Immature natural killer cell (primary cell): ENCODE data around the gene ADARB2. TPM values are rescaled to one million over a fixed set of nuclear protein-coding genes. Genes with fewer than 3 reads are reported as not detected.
A peak's percentile ranks its signal among the peaks of the same experiment; 100 is the strongest.

Source experiments
- DNase-seq, 3 donors: peaks; one replicate each; pipeline ENCODE4 v3.0.0; 2022; ENCODE audit warnings: mixed read lengths in 1 of 3
- H3K27ac Mint-ChIP-seq, 6 donors: one replicate each; pipeline ENCODE4 v1.8.0; 2020; ENCODE audit warnings: mixed read lengths in 6 of 6, mild to moderate bottlenecking in 5 of 6, inconsistent platforms in 4 of 6, moderate library complexity in 3 of 6
- H3K27me3 Mint-ChIP-seq, 3 donors: one replicate each; pipeline ENCODE4 v1.8.0; 2020 to 2021; ENCODE audit warnings: low read depth in 3 of 3, mild to moderate bottlenecking in 3 of 3, mixed read lengths in 3 of 3, moderate library complexity in 3 of 3, inconsistent platforms in 1 of 3
- H3K36me3 Mint-ChIP-seq, 3 donors: one replicate each; pipeline ENCODE4 v1.8.0; 2020; ENCODE audit warnings: mixed read lengths in 3 of 3, inconsistent platforms in 2 of 3, mild to moderate bottlenecking in 2 of 3
- H3K4me1 Mint-ChIP-seq, 2 donors: one replicate each; pipeline ENCODE4 v1.8.0; 2020; ENCODE audit warnings: inconsistent platforms in 2 of 2, mild to moderate bottlenecking in 2 of 2, mixed read lengths in 2 of 2, moderate library complexity in 1 of 2
- H3K4me3 Mint-ChIP-seq, 5 donors: one replicate each; pipeline ENCODE4 v1.8.0; 2020; ENCODE audit warnings: mild to moderate bottlenecking in 5 of 5, mixed read lengths in 5 of 5, inconsistent platforms in 3 of 5, moderate library complexity in 3 of 5
- H3K9me3 Mint-ChIP-seq, 6 donors: one replicate each; pipeline ENCODE4 v1.8.0; 2020; ENCODE audit warnings: mild to moderate bottlenecking in 6 of 6, mixed read lengths in 6 of 6, inconsistent platforms in 4 of 6, moderate library complexity in 3 of 6
- polyA plus RNA-seq, 3 donors: library from polyadenylated mRNA; unstranded; fragments of 300-500 nt; fragmentation: Illumina TruSeq; gene quantifications; one replicate each; pipeline ENCODE4 v1.2.3, GENCODE V29; 2021

ADARB2 gene
- polyA plus RNA-seq, 3 donors from 2014 or later = 0.12 TPM; not detected in 2

DNA sequence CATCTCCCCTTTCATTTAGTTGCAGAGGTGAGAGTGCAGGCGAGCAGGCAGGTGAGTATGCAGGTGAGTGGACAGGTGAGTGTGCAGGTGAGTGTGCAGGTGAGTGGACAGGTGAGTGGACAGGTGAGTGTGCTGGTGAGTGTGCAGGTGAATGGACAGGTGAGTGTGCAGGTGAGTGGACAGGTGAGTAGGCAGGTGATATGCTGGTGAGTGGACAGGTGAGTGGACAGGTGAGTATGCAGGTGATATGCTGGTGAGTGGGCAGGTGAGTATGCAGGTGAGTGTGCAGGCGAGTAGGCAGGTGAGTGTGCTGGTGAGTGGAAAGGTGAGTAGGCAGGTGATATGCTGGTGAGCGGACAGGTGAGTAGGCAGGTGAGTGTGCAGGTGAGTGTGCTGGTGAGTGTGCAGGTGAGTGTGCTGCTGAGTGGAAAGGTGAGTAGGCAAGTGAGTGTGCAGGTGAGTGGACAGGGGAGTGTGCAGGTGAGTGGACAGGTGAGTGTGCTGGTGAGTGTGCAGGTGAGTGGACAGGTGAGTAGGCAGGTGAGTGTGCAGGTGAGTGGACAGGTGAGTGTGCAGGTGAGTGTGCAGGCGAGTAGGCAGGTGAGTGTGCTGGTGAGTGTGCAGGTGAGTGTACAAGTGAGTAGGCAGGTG, 165.6 kb downstream of the ADARB2 start:
- H3K36me3 Mint-ChIP-seq = no peaks in the 10 kb centered on the region
- no peak overlapping the region for H3K4me3 Mint-ChIP-seq
- peaks cover 3 to 5% (median 5%) of the 10 kb centered on the region in 3 donors for H3K27me3 Mint-ChIP-seq
- H3K27ac Mint-ChIP-seq = no peak overlapping the region
- H3K4me1 Mint-ChIP-seq = no peaks in the 10 kb centered on the region
- no peak for DNase-seq
- no peaks in the 10 kb centered on the region for H3K9me3 Mint-ChIP-seq

DNA sequence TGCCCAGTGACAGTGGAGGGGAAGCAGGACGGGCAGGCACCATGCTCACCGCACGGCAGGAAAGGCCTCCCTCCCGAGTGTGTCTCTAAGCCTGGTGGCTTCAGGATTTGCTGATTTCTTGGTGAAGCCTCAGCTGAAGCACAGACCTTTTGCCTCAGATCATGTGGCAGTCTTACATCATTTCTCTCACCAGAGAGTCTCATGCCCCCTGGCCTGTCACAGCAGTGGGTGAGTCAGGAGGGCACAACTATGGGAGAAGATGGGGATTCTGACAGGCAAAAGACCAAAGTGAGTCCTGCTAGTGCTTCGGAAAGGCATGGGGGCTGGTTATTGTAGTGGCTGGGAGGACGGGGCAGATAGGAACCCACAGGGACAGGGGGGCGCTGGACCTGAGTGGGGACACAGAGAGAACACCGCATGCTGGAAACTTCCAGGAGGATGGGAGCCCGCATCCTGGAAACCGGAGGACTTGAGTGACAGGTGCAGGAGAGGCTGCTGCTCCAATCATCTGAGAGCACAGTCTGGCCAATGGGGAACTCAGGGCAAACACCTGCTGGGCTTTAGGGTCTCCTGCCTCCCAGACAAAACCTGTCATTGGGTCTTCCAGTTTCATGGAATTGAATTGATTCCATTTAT, 166.8 kb downstream of the ADARB2 start:
- no peak overlapping the region for H3K4me3 Mint-ChIP-seq
- no peak overlapping the region for H3K27ac Mint-ChIP-seq
- no peaks in the 10 kb centered on the region for H3K9me3 Mint-ChIP-seq
- no peak for DNase-seq
- peaks cover 3 to 7% (median 4%) of the 10 kb centered on the region in 3 donors for H3K27me3 Mint-ChIP-seq
- H3K4me1 Mint-ChIP-seq = no peaks in the 10 kb centered on the region
- H3K36me3 Mint-ChIP-seq = no peaks in the 10 kb centered on the region

DNA sequence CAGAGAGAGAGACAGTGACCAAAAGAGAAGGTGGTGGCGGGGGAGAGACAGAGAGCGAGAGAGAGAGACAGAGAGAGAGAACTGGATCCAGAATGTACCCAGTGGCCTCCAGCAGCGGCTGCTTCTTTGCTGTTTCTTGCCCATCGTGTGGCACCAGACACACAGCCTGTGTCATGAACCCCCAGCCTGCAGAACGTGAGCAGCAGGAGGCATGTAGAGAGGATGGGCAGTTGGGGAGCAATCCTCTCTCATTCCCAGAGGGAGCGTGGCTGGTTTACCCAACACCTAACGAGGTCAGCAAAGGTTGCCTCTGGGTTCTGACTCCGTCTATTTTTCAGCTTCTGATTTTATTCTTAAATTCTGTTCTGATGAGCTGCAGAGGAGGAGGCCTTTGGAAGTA, 168.1 kb downstream of the ADARB2 start:
- DNase-seq = no peak
- Mint-ChIP-seq H3K4me3 (no peak overlapping the region), H3K27me3 (peaks cover 3 to 7% (median 5%) of the 10 kb centered on the region in 3 donors)

DNA sequence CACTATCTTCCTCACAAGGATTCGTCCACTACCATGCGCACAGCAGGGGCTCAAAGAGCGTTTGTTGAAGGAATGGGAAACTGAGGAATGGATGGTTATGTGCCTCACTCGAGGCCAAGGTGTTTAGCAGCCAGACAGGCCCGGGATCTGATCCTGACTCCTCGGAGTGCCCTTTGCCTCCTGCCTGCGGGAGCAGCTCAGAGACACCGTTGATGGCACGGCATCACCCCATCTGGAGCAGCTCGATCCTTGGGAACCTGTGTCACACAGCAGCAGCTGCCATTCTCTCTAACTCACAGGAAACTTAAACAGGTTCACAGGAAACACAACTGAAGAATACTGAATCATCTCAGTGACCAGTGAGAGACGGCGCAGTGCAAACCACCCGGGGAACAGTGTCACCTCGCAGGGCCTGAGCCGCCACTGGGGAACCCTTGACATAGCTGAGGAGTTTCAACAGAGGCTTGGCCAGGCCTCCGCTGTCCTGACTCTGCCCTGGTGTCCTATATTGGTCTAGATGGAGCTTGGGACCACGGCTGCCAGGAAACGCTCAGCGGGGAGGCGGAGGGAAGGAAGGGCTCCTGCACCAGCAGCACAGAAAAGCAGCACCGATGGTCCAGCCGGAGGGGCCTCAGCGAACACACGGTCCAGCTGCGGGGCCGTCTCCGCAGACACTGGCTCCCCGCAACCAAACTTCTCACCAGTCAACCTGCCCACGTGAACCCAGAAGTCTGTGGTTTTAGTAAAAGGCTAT, 169.4 kb downstream of the ADARB2 start:
- Mint-ChIP-seq H3K4me3 (no peak overlapping the region), H3K27me3 (peaks cover 3 to 8% (median 7%) of the 10 kb centered on the region in 3 donors), H3K4me1 (no peaks in the 10 kb centered on the region), H3K9me3 (no peaks in the 10 kb centered on the region), H3K27ac (no peak overlapping the region), H3K36me3 (no peaks in the 10 kb centered on the region)
- no peak for DNase-seq

More for the DNA sequence above, 168.1 kb downstream of the ADARB2 start:
- no peak overlapping the region for H3K27ac Mint-ChIP-seq
- H3K9me3 Mint-ChIP-seq = no peaks in the 10 kb centered on the region
- no peaks in the 10 kb centered on the region for H3K36me3 Mint-ChIP-seq
- H3K4me1 Mint-ChIP-seq = no peaks in the 10 kb centered on the region

- no peaks in the 10 kb centered on the region for H3K36me3 Mint-ChIP-seq
- no peaks in the 10 kb centered on the region for H3K4me1 Mint-ChIP-seq
- no peak overlapping the region for H3K27ac Mint-ChIP-seq
- H3K27me3 Mint-ChIP-seq = peaks cover 3 to 8% (median 7%) of the 10 kb centered on the region in 3 donors
- no peaks in the 10 kb centered on the region for H3K9me3 Mint-ChIP-seq
- no peak overlapping the region for H3K4me3 Mint-ChIP-seq
- DNase-seq = no peak
Observed at GRCh38 chr10:1567152-1567551, 170.2 kb downstream of the ADARB2 start.

DNA sequence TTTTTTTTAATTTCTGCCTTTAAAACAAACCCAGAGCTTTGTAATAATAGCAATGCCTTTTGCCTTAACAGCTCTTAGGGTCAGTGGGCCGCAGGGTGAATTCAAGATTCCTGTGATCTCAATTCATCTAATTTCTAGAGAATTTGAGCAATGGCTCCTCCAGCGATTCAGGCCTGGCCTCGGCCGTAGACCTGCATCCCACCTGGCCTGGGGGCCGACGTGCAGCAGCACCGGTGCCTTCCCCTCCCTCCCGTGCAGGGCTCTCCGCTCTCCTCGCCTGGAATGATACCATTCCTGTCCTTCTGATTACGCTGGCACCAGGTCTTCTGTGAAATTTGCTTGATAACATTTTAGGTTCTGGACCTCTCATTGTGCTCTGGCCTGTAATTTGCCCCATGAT, 172.5 kb downstream of the ADARB2 start:
- Mint-ChIP-seq H3K4me1 (no peaks in the 10 kb centered on the region), H3K27me3 (peaks cover 3 to 5% (median 5%) of the 10 kb centered on the region in 3 donors), H3K27ac (no peak overlapping the region), H3K4me3 (no peak overlapping the region), H3K9me3 (no peaks in the 10 kb centered on the region), H3K36me3 (no peaks in the 10 kb centered on the region)
- no peak for DNase-seq

GRCh38 chr10:1563028-1563427, 174.3 kb downstream of the ADARB2 start:
- no peak overlapping the region for H3K4me3 Mint-ChIP-seq
- no peaks in the 10 kb centered on the region for H3K36me3 Mint-ChIP-seq
- H3K4me1 Mint-ChIP-seq = no peaks in the 10 kb centered on the region
- H3K27me3 Mint-ChIP-seq = peaks cover 2 to 5% (median 3%) of the 10 kb centered on the region in 3 donors
- no peaks in the 10 kb centered on the region for H3K9me3 Mint-ChIP-seq
- no peak overlapping the region for H3K27ac Mint-ChIP-seq
- no peak for DNase-seq

- no peaks in the 10 kb centered on the region for H3K9me3 Mint-ChIP-seq
- H3K36me3 Mint-ChIP-seq = no peaks in the 10 kb centered on the region
- no peak for DNase-seq
- H3K27ac Mint-ChIP-seq = no peak overlapping the region
- H3K27me3 Mint-ChIP-seq = peaks cover 2 to 5% (median 3%) of the 10 kb centered on the region in 3 donors
- H3K4me1 Mint-ChIP-seq = no peaks in the 10 kb centered on the region
- H3K4me3 Mint-ChIP-seq = no peak overlapping the region
Observed at GRCh38 chr10:1561731-1562337, 175.5 kb downstream of the ADARB2 start.

DNA sequence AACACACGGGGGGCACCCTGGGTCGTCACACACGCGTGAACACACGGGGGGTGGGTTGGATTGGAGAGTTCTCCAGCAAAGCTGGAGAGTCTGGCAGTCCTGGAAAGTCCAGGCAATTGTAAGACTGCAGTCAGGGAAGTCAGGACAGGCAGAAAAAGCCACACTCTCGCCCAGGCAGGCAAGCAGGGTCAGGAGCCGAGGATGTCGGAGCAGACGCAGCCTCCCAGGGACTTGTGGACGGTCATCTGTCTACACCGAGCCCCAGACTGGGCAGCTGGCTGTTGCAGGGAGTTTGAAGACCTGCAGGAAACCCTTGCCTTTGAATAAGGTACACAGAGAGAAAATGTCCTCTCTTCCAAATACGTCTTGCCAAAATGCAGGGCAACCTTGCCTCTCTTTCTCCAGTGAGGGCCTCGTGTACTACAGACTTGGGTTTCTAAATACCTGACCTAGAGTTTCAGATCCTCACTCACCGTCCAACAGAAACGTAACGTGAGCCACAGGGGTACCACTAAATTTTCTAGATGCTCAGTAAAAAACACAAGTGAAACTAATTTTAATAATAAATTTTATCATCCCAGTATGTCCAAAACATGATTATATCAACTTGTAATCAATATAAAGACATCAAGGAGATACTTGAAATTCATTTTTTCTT, 176.7 kb downstream of the ADARB2 start:
- Mint-ChIP-seq H3K27ac (no peak overlapping the region), H3K36me3 (no peaks in the 10 kb centered on the region), H3K9me3 (no peaks in the 10 kb centered on the region), H3K4me3 (no peak overlapping the region), H3K27me3 (peaks cover 0 to 5% (median 3%) of the 10 kb centered on the region in 3 donors), H3K4me1 (no peaks in the 10 kb centered on the region)
- no peak for DNase-seq

DNA sequence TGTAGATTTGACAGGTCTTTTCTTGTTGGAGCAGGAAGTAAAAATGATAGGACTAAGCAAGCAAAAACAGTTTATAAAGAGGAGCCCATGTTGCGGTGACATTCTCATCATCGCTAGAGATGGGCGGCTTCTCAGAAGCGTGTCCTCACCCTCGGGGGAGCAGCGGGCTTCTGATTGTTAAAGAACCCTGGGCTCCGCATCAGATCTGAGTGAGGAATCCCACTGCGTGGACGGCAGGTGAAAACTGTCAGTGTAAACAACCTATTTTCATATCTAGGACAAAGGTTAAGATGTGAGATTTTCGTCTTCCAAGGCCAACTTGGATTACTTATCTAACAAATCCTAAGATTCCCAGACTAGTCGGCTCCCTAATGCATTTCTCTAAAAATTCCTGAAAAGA, 177.6 kb downstream of the ADARB2 start:
- no peak for DNase-seq
- Mint-ChIP-seq H3K27ac (no peak overlapping the region), H3K9me3 (no peaks in the 10 kb centered on the region), H3K27me3 (peaks cover 0 to 3% (median 3%) of the 10 kb centered on the region in 3 donors), H3K36me3 (no peaks in the 10 kb centered on the region), H3K4me3 (no peak overlapping the region), H3K4me1 (no peaks in the 10 kb centered on the region)

DNA sequence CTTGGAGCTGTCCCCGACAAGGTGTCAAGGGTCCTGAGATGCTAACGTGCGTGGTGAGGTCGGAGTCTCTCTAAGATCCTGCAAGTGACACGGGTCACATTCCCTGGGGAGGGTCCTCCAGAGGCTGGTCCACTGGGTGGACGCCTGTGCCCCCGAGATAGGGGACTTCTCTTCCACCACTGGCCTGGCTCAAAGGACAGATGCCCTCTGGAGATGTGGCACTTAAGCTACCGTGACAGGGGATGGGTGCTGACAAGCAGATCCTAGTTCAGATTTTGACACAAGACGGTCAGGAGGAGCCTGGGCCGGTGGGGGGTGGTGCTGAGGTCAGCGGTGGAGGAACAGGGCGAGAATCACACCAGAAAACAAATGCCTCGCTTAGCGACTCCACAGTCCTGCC, 178.0 kb downstream of the ADARB2 start:
- Mint-ChIP-seq H3K36me3 (no peaks in the 10 kb centered on the region), H3K27me3 (peaks cover 0 to 6% (median 3%) of the 10 kb centered on the region in 3 donors), H3K4me3 (no peak overlapping the region), H3K9me3 (no peaks in the 10 kb centered on the region), H3K27ac (no peak overlapping the region), H3K4me1 (no peaks in the 10 kb centered on the region)
- DNase-seq = no peak

GRCh38 chr10:1558906-1559305, 178.4 kb downstream of the ADARB2 start:
- no peaks in the 10 kb centered on the region for H3K36me3 Mint-ChIP-seq
- peaks cover 0 to 6% (median 3%) of the 10 kb centered on the region in 3 donors for H3K27me3 Mint-ChIP-seq
- DNase-seq = no peak
- no peak overlapping the region for H3K4me3 Mint-ChIP-seq
- no peak overlapping the region for H3K27ac Mint-ChIP-seq
- H3K9me3 Mint-ChIP-seq = no peaks in the 10 kb centered on the region
- H3K4me1 Mint-ChIP-seq = no peaks in the 10 kb centered on the region

- DNase-seq = no peak
- Mint-ChIP-seq H3K27me3 (peaks cover 0 to 6% (median 0%) of the 10 kb centered on the region in 3 donors), H3K36me3 (no peaks in the 10 kb centered on the region), H3K4me1 (no peaks in the 10 kb centered on the region), H3K27ac (peak overlapping the region in 1 of 6 donors; percentile 46), H3K9me3 (no peaks in the 10 kb centered on the region), H3K4me3 (no peak overlapping the region)
Observed at GRCh38 chr10:1557081-1557480, 180.2 kb downstream of the ADARB2 start.
